Natural killer cell (primary cell): Measurements from ENCODE around the gene LMO7. TPM values are rescaled to one million over a fixed set of nuclear protein-coding genes. Genes with fewer than 3 reads are reported as not detected.

Experiments used
- ATAC-seq, 3 donors: fragments of 150-1000 bp in 2 of 3; fragments of 200-7000 bp in 1 of 3; cut with Tn5 transposase; 1 replicate in 1 of 3; 2 replicates in 2 of 3; pipeline ENCODE4 v1.10.0; 2021; ENCODE audit warnings: mild to moderate bottlenecking in 2 of 3, moderate library complexity in 2 of 3
- DNase-seq, 2 donors: peaks; one replicate each; pipeline versions ENCODE4 v3.0.0 to v3.0.0-alpha.2; 2013 to 2021; ENCODE audit warnings: mixed read lengths in 1 of 2
- H3K27ac ChIP-seq: one replicate; pipeline ENCODE4 v1.5.1; 2013; ENCODE audit warnings: mild to moderate bottlenecking, low read length
- H3K27me3 ChIP-seq: one replicate; pipeline ENCODE4 v1.6.1; 2013; ENCODE audit warnings: low read length; ENCODE audit not compliant: control insufficient read depth, insufficient read depth
- H3K36me3 ChIP-seq: one replicate; pipeline ENCODE4 v1.6.1; 2013; ENCODE audit warnings: low read length; ENCODE audit not compliant: control insufficient read depth, insufficient read depth
- H3K4me1 ChIP-seq: one replicate; pipeline ENCODE4 v1.6.1; 2013; ENCODE audit warnings: low read length; ENCODE audit not compliant: control insufficient read depth, insufficient read depth
- H3K4me3 ChIP-seq: one replicate; pipeline ENCODE4 v1.5.1; 2013; ENCODE audit warnings: low read length
- H3K9me3 ChIP-seq: one replicate; pipeline ENCODE4 v1.6.1; 2013; ENCODE audit warnings: low read length; ENCODE audit not compliant: control insufficient read depth, insufficient read depth
- H3K27ac Mint-ChIP-seq, 2 donors: one replicate each; pipeline ENCODE4 v1.8.0; 2022; ENCODE audit warnings: mild to moderate bottlenecking in 2 of 2, mixed read lengths in 2 of 2, moderate library complexity in 1 of 2
- H3K27me3 Mint-ChIP-seq, 2 donors: one replicate each; pipeline ENCODE4 v1.8.0; 2022; ENCODE audit warnings: low read depth in 2 of 2, mixed read lengths in 2 of 2
- H3K36me3 Mint-ChIP-seq: one replicate; pipeline ENCODE4 v1.8.0; 2022; ENCODE audit warnings: mixed read lengths
- H3K4me1 Mint-ChIP-seq, 2 donors: one replicate each; pipeline ENCODE4 v1.8.0; 2022; ENCODE audit warnings: mixed read lengths in 2 of 2
- H3K4me3 Mint-ChIP-seq: one replicate; pipeline ENCODE4 v1.8.0; 2022; ENCODE audit warnings: mild to moderate bottlenecking, moderate library complexity, mixed read lengths
- H3K9me3 Mint-ChIP-seq, 2 donors: one replicate each; pipeline ENCODE4 v1.8.0; 2022; ENCODE audit warnings: mixed read lengths in 2 of 2
- WGBS: methylation state at CpG from one replicate; pipeline ENCODE4 v1.1.7; 2013; ENCODE audit warnings: missing lambda C conversion rate; ENCODE audit not compliant: insufficient coverage; 5-methylcytosine and 5-hydroxymethylcytosine counted together
- intact Hi-C: fragments of 100-400 bp; cut with micrococcal nuclease; formaldehyde crosslinking; loops from one replicate; pipeline ENCODE4 v1.14.2; 2022
- total RNA-seq, 4 donors: library from RNA; stranded (reverse); fragments of 120-200 nt in 1 of 4; gene quantifications; one replicate each; pipeline versions ENCODE4 v1.2.3 to v1.2.4, GENCODE V29; 2013 to 2022
- TF ChIP-seq, protein P1 (sequence below): fragments of 200-600 bp; IDR thresholded peaks from one replicate; pipeline ENCODE4 v1.8.0; 2022; ENCODE audit warnings: antibody characterized with exemption

LMO7 gene
- total RNA-seq, 3 donors from 2014 or later (not counting 1 experiment from before 2014, with no cell fraction given): 5.5 to 10.4 (median 7.9) TPM

GRCh38 chr13:75757336-75757735 lies 121.2 kb downstream of the LMO7 start:
- no peaks in the 10 kb centered on the region for H3K27me3 ChIP-seq
- H3K27ac ChIP-seq: no peak overlapping the region
- Mint-ChIP-seq H3K27me3 (peaks cover 0 to 2% of the 10 kb centered on the region in 2 donors), H3K36me3 (no peaks in the 10 kb centered on the region), H3K4me1 (peaks cover 19 to 24% of the 10 kb centered on the region in 2 donors), H3K9me3 (peaks cover 0 to 3% of the 10 kb centered on the region in 2 donors), H3K4me3 (no peak overlapping the region), H3K27ac (no peak overlapping the region)
- intact Hi-C loops: no loop called here
- no peak overlapping the region for H3K4me3 ChIP-seq
- TF ChIP-seq, protein P1, sequence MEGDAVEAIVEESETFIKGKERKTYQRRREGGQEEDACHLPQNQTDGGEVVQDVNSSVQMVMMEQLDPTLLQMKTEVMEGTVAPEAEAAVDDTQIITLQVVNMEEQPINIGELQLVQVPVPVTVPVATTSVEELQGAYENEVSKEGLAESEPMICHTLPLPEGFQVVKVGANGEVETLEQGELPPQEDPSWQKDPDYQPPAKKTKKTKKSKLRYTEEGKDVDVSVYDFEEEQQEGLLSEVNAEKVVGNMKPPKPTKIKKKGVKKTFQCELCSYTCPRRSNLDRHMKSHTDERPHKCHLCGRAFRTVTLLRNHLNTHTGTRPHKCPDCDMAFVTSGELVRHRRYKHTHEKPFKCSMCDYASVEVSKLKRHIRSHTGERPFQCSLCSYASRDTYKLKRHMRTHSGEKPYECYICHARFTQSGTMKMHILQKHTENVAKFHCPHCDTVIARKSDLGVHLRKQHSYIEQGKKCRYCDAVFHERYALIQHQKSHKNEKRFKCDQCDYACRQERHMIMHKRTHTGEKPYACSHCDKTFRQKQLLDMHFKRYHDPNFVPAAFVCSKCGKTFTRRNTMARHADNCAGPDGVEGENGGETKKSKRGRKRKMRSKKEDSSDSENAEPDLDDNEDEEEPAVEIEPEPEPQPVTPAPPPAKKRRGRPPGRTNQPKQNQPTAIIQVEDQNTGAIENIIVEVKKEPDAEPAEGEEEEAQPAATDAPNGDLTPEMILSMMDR: no peak
- DNase-seq: no peak
- no peaks in the 10 kb centered on the region for H3K9me3 ChIP-seq
- H3K36me3 ChIP-seq: no peaks in the 10 kb centered on the region
- H3K4me1 ChIP-seq: no peaks in the 10 kb centered on the region
- no peak for ATAC-seq

DNA sequence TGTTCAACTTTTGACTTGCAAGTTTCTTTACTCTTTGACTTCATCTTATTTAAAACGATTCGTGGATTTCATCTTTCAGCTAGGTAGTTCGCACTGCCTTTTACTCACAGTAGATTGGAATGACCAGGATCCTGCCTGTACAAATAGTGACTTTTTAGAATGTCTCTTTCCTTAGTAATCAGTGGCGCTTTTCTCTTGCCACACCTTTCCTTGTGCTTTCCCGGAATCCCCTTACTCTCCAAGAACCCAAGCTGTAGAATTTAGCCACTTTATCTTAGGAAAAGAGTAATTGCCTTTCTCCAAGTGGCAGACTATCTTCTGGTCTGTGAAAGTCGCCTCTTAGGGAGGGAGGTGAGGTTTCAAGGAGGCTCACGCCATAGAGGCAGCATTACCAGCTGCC lies 123.4 kb downstream of the LMO7 start:
- Histone ChIP-seq H3K4me1 (no peaks in the 10 kb centered on the region), H3K4me3 (no peak overlapping the region), H3K9me3 (no peaks in the 10 kb centered on the region), H3K27me3 (no peaks in the 10 kb centered on the region), H3K36me3 (no peaks in the 10 kb centered on the region), H3K27ac (no peak overlapping the region)
- intact Hi-C loops: no loop called here
- no peaks in the 10 kb centered on the region for H3K36me3 Mint-ChIP-seq
- 96% methylated on average over 7 of the region's 7 CpGs for WGBS
- no peak overlapping the region for H3K4me3 Mint-ChIP-seq
- TF ChIP-seq, protein P1: no peak
- H3K4me1 Mint-ChIP-seq: peaks cover 27 to 33% of the 10 kb centered on the region in 2 donors
- H3K9me3 Mint-ChIP-seq: no peaks in the 10 kb centered on the region
- H3K27me3 Mint-ChIP-seq: no peaks in the 10 kb centered on the region
- H3K27ac Mint-ChIP-seq: no peak overlapping the region
- DNase-seq: no peak
- no peak for ATAC-seq

DNA sequence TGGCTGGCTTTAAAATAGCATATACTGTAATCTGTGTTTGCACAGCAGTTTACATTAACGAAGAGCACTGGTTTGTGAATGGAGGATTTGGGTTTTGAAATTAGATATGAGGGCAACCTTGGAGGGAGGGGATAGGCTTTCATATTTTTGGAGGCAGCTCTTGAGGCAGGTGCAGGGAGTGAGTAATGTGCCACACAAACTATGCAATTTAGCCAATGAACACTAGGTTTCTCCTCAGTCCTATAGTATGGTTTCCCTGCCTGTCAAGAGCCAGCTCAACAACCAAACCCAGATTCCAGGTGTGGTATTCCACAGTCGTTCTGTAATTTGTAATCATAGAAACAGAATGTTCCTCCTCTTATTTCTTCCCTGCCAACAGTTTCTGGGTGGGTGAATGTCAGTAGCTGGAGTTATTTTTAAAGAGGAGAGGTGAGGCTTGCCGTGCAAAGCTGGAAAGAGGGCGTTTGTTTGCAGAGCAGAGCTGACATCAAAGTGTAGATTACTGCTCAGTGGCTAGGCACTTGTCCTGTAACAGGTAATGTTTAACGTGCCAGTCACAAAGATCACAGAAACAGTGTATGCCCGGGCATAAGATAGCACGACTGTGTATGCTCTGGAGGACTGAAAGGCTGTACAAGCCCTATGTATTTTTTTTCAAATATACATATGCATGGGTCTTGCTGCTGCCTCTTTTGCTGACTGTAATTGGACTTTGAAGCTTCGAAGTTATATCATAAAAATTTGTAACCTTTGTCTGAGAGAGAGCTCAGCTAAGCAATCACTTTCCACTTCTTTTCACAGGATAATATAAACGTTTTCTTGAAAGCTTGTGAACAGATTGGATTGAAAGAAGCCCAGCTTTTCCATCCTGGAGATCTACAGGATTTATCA lies 124.2 kb downstream of the LMO7 start:
- Histone ChIP-seq H3K9me3 (no peaks in the 10 kb centered on the region), H3K36me3 (no peaks in the 10 kb centered on the region), H3K4me1 (no peaks in the 10 kb centered on the region), H3K27me3 (no peaks in the 10 kb centered on the region), H3K27ac (no peak overlapping the region), H3K4me3 (no peak overlapping the region)
- DNase-seq (peak in 1 of 2 donors; percentile 58), ATAC-seq (peak in 1 of 3 donors; percentile 42)
- Mint-ChIP-seq H3K4me3 (peak overlapping the region; percentile 83), H3K27me3 (no peaks in the 10 kb centered on the region), H3K9me3 (no peaks in the 10 kb centered on the region), H3K36me3 (no peaks in the 10 kb centered on the region), H3K4me1 (peaks cover 27 to 33% of the 10 kb centered on the region in 2 donors), H3K27ac (peak overlapping the region in 1 of 2 donors; percentile 53)
- TF ChIP-seq, protein P1: no peak
- WGBS: 35% methylated on average over 8 of the region's 9 CpGs
- intact Hi-C loops: no loop called here
